Measurements from ENCODE around the gene HSD11B1L. TPM values are rescaled to one million over a fixed set of nuclear protein-coding genes. Genes with fewer than 3 reads are reported as not detected.

HSD11B1L gene
- total RNA-seq, 1 experiment from 2014 or later, result 6.0 TPM

- ChIA-PET CTCF (no interaction called here), POLR2A (no interaction called here)
- intact Hi-C loops (cut with micrococcal nuclease; ENCODE audit: unreplicated experiment) (no loop called here), in situ Hi-C loops (cut with HindIII; ENCODE audit: low pct_unique_long_range_greater_than_20kb, low sequenced_read_pairs) (no loop called here)
- H3K4me1 ChIP-seq (ENCODE audit: control insufficient read depth, insufficient read depth, low read length), result no peaks in the 10 kb centered on the region
- H3K9me3 ChIP-seq (ENCODE audit: control insufficient read depth, insufficient read depth, low read depth, low read length), result no peaks in the 10 kb centered on the region
- TF ChIP-seq SIN3A (IDR thresholded peaks at IDR 0.05; ENCODE audit: borderline replicate concordance, insufficient read depth, low read depth, low read length) (no peak), TCF7L2 (IDR thresholded peaks at IDR 0.05; ENCODE audit: low read depth, low read length) (no peak), REST (IDR thresholded peaks at IDR 0.05; ENCODE audit: insufficient read depth in 1 of 2, low read depth in 2 of 2, low read length in 1 of 2) (no peak), CTCF (IDR thresholded peaks at IDR 0.05) (no peak), POLR2AphosphoS5 (IDR thresholded peaks at IDR 0.05; ENCODE audit: low read depth, low read length) (no peak)
- DNase-seq (ENCODE audit: low read depth, low spot score) (no peak), ATAC-seq (no peak)
- H3K4me3 ChIP-seq (ENCODE audit: low read depth in 2 of 2, low read length in 2 of 2), result no peak overlapping the region
- peaks cover 12% of the 10 kb centered on the region for H3K36me3 ChIP-seq (ENCODE audit: control insufficient read depth, insufficient read depth, low read length)
- no peak overlapping the region for H3K27ac ChIP-seq (ENCODE audit: low read length)
- no peaks in the 10 kb centered on the region for H3K27me3 ChIP-seq (ENCODE audit: control insufficient read depth, insufficient read depth, low read length)
- BruUV-seq (replicated peaks), result no TSS peak
These were observed 25.4 kb upstream of the HSD11B1L start for GRCh38 chr19:5655412-5655811.

- ATAC-seq (no peak), DNase-seq (ENCODE audit: low read depth, low spot score) (no peak)
- Histone ChIP-seq H3K4me1 (ENCODE audit: control insufficient read depth, insufficient read depth, low read length) (no peaks in the 10 kb centered on the region), H3K27ac (ENCODE audit: low read length) (no peak overlapping the region), H3K36me3 (ENCODE audit: control insufficient read depth, insufficient read depth, low read length) (peaks cover 15% of the 10 kb centered on the region), H3K27me3 (ENCODE audit: control insufficient read depth, insufficient read depth, low read length) (no peaks in the 10 kb centered on the region), H3K4me3 (ENCODE audit: low read depth in 2 of 2, low read length in 2 of 2) (no peak overlapping the region), H3K9me3 (ENCODE audit: control insufficient read depth, insufficient read depth, low read depth, low read length) (no peaks in the 10 kb centered on the region)
- POLR2A ChIA-PET, result no interaction called here
- in situ Hi-C loops (cut with HindIII; ENCODE audit: low pct_unique_long_range_greater_than_20kb, low sequenced_read_pairs) (no loop called here), intact Hi-C loops (cut with micrococcal nuclease; ENCODE audit: unreplicated experiment) (no loop called here)
- no TSS peak for BruUV-seq (replicated peaks)
- TF ChIP-seq SIN3A (IDR thresholded peaks at IDR 0.05; ENCODE audit: borderline replicate concordance, insufficient read depth, low read depth, low read length) (no peak), CTCF (IDR thresholded peaks at IDR 0.05) (no peak), POLR2AphosphoS5 (IDR thresholded peaks at IDR 0.05; ENCODE audit: low read depth, low read length) (no peak), REST (IDR thresholded peaks at IDR 0.05; ENCODE audit: insufficient read depth in 1 of 2, low read depth in 2 of 2, low read length in 1 of 2) (no peak), TCF7L2 (IDR thresholded peaks at IDR 0.05; ENCODE audit: low read depth, low read length) (no peak)
- CTCF ChIA-PET, result no interaction called here
These were observed 19.3 kb upstream of the HSD11B1L start for GRCh38 chr19:5661483-5661882.
